Suppressor macrophage (primary cell): Measurements from ENCODE around the gene AFF3.

Experiments used
- DNase-seq, 4 experiments: peaks; one replicate each; pipeline ENCODE4 v3.0.0-alpha.2; 2020 to 2022

The AFF3 gene

DNA sequence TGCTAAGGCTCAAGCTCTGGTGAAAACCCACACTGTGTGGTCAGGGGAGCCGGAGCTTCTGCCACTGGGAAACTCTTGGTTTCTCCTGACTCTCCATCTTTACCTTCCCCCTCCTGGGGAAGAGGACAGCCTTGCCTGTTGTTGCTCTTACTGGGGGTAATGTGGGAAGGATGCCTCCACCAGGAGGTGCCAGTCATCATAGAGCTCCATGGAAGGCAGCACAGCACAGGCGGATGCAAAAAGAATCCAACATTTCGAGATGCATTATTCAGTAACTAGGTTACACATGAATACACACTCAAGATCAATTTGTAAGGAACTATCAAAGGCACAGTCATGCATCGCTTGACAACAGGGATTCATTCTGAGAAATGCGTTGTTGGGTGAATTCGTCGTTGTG, 322.6 kb downstream of the AFF3 start:
- DNase-seq = no peak

DNA sequence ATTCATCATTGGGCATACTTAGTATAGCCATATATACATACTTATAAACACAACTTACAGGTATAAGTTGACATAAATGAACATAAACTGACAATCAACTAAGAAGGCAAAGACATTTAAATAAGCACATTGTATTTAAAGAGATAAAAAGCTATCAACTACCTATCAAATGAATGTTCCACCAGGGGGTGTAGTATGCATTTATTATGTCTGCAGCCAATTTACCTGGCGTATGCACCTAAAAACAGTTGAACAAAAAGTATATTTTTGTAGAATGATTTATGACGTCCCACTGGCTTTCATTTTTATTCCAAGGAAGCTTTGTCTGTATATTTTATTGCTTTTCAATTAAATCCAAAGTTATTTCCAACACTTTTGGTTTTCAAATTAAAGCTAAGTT, 323.5 kb downstream of the AFF3 start:
- DNase-seq = no peak

DNA sequence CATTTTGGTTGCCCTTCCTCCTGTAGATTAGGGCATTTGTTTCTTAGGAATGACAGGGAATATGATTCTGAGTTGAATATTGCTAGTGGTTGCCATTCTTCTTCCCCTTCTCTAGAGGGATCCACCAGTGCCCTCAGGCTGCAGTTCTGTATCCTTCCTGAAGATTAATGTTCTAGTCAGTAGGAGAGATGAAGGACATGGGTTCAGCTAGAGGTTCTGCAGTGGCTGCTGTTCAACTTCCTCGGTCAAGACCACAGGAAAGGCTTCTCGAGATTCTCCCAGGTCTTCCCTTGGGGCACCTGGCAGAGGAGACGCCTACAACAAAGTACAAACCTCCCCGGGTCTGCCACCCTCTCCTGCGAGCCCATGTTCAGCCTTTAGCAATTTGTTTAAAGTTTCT, 325.5 kb downstream of the AFF3 start:
- peak in 1 of 4 experiments; percentile 32 for DNase-seq

DNA sequence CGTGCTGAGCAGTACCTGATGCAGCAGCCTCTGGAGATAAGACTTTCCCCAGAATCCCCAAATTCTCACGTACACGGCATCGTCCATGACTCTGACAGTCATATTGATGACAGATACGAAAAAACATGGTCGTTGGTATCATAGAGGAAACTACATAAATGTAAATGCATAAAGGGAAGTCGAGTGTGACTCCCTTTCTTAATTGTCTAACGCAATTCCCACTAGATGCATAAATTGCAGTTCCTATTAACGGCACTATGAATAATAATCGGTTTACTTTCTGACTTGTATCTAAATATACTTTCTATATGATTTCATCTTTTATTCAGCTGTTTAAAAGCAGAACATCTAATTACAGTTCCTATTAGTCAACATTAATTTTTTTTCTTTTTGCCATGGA, 330.0 kb downstream of the AFF3 start:
- peak; percentile 18 to 72 (median 46) for DNase-seq

DNA sequence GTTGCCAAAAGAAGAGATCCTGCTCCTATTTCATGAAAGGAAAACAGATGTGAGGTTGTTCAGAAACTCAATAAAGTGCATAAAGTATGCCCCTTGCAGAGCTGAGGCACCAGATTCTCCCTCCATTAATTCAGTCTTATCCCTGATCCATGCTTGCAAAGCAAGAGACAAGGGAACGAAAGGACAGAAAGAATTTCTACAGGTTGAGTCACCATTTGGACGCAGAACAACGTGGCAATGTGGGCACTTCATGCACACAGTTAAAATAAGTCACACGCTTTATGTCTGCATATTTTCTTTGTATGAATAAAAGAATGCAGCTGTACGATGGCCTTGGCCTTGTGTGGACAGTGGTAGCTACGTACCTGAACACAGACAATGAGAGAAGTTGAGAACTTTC, 330.8 kb downstream of the AFF3 start:
- no peak for DNase-seq

DNA sequence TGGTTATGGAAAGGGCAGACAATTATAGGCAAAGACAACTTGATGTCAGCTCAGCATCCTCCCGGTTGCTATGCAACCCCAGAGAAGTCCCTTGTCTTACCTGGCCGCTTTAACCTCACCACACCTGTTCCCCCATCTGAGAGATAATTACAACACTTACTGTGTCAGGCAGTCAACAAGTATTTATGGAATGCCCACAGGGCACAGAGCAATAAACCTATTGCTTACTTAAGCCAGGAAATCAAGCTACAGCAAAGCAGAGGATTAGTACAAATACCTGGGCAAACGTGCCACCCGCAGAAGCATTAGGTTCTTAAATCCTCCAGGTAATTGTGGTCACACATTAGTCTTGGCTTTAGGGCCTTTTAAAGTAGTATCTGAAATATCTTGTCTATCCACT, 332.2 kb downstream of the AFF3 start:
- DNase-seq = no peak

DNA sequence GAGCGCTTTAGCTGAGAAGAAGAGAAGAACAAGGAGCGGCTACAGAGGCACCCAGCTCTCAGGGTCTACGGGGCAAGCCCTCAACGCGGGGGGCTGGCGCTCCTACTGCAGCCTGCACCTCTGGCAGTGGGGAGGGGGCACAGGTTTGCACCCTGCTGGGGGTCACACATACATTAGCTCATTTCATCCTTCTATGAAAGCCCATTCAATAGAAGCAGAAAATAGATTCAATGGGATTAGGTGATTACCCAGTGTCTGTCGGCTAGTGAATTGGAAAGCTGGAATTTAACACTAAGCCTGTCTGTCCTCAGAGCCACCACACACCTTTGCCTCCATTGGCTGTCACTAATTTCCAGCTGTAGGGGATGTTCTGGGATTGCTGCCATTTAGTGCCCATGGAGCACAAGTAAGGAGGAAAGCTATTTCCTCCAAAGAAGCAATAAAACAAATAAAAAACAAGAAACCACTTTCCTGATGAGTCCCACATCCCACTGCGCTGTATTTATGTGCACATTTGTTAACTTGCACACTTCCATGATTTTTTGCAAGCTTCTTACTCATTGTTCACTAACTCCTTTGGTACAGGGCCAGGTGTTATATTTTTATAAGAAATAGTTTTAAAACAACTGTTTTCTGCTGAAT, 333.0 kb downstream of the AFF3 start:
- no peak for DNase-seq

DNA sequence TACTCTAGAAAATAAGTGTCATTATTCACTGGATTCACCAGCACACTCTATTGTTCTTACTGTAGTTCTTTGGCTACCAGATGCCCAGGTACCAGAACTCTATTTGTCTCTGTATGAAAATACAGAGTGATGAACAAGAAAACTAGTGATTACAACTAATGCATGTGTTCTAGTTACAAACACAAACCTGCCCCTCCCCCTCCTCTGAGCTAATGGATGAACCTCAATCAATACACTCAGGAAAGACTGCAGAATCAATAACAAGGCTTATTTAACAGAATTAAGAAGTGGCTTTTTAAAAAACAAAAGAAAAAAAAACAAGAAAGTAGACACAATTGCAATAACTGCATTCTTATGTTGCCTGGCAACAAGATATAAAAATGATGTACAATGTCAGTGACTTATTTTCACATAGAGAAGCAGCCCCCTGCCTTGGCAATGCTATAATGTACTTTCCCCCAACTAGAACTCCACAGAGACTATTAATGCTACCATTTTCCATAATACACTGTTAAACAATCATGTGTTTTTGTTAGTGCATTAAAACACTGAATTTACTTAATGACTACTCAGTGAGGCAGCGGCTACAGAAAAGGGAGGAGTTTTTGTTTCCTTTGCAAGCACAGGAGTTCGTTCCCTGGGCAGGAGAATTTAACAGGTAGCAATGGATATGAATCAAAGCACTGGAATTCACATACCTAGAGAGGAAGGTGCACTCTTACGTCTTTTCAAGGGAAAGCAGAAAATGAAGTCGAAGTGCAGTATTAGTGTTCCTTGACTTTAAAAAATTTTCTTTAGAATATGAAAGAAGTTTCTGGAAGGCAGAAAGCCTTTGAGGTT, 333.8 kb downstream of the AFF3 start:
- no peak for DNase-seq

DNA sequence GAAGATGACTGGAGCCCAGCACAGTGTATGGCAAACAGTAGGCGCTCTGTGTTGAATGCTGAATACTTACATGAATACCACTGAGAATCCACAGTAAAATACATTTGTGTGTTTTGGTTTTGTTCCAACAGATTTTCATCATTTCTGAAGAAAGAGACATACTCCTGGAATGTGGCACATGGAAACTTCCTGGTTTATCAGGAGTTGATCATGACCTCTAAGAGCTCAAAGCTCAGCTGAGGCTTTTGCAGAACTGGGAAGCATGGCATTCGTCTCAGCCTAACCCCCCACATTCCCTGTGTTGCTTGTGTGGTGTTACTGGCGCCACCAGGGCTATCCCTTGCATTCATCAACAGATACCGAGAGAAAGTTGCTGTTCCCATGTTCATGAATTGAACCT, 335.6 kb downstream of the AFF3 start:
- DNase-seq = no peak

DNA sequence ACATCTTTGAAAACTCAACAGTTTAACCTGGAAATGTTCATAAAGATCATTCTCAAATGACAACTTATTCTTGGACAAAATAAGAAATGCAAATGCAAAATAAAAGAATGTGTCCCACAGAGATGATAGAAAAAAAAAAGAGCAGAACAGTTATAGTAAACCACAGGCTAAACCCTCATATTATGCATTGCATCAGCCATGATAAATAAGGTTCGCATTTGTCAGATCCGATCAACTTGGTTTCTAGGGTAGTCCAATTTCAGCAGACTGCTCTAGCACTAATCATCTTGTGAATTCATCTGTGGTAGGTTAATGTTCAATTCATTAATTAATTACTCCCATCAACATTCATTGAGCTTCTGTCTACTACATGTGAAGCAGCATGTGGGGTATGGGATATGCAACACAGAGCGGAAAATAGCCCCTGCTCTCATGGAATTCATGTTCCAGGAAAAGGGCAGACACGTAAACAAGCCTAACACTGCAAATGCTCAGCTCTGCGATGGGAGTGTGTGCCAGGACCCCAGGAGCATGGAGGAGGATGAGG, 336.4 kb downstream of the AFF3 start:
- no peak for DNase-seq

DNA sequence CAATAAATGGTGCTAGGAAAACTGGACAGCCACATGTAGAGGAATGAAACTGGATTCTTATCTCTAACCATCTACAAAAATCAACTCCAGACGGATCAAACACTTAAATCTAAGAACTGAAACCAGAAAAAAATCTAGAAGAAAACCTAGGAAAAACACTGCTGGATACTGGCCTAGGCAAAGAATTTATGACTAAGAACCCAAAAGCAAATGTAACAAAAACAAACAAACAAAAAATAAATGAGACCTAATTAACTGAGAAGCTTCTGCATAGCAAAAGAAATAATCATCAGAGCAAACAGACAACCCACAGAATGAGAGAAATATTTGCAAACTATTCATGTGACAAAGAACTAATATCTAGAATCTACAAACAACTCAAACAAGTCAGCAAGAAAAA, 338.5 kb downstream of the AFF3 start:
- DNase-seq = no peak

DNA sequence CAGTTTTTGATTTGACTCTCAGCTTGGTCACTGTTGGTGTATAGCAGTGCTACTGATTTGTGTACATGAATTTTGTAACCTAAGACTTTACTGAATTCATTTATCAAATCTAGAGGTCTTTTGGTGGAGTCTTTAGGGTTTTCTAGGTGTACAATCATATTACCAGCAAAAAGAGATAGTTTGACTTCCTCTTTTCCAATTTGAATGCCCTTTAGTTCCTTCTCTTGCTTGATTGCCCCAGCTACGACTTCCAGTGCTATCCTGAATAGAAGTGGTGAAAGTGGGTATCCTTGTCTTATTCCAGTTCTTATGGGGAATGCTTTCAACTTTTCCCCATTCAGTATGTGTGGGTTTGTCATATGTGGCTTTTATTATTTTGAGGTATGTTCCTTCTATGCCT, 339.7 kb downstream of the AFF3 start:
- peak in 2 of 4 experiments; percentile 39 to 63 for DNase-seq

DNA sequence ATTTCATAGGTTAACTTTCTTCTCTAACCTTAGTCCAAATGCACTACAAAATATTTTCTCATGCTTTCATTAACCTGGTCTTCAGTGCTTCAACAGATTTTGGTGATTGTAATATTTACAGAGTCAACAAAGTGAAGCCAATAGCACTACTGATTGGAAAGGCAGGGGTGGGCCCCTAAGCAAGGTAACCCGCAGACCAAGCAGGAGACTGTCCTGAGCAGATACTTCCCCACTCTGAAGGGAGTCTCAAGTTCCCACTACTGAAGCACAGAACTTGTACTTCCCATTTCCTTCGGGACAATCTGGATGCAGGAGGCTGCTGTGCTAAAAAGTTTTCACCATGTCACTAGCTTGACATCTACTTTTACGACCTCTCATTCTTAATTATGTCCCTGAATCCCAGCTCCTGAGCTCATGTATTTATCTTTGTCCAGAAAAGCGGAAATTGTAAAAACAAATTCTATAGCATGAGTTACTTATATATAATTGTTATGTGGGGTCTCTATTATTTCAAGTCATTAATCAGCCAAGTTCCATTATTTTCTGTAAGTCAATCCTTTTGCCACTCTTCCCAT, 341.0 kb downstream of the AFF3 start:
- peak; percentile 25 to 59 (median 38) for DNase-seq

DNA sequence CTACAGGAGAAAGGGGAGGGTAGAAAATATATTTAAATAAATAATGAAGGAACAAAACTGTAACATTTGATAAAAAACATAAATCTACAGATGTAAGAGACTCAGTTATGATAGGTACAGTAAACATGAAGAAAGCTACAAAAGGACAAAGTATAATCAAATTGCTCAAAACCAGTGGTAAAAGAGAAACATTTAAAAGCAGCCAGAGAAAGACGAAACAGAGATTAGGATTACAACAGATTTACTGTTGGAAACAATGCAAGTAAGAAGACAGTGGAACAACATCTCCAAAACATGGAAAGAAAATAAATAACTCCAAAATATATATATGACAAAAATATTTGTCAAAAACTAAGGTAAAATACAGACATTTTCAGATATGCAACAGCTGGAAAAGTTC, 344.9 kb downstream of the AFF3 start:
- DNase-seq = no peak

DNA sequence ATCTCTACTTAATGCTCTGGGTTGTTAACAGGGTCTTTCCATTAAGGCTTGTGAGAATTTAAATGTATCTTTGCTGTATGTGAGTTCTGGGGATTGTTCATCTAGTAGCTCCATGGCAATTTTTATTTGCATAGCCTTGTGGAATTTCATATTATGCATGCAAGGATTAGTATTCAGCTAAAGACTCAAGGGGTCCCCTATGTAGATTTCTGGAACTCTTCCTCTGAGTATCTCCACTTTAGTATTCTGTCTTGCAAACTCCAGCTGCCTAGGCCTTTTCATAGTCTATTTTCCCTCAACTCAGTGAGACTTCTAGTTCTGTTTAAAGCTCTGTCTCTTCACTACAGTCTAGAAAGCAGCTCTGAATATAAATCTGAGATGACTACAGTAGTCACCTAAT, 348.0 kb downstream of the AFF3 start:
- DNase-seq = no peak

DNA sequence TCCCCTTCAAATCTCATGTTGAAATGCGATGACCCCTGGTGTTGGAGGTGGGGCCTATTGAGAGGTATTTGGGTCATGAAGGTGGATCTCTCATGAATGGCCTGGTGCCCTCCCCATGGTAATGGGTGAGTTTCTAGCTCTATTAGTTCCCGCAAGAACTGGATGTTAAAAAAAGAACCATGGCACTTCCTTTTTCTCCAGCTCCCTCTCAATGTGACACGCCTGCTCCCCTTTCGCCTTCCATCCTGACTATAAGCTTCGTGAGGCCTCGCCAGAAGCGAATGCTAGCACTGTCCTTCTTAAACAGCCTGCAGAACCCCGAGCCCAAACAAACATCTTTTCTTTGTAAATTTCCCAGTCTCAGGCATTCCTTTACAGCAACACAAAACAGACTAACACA, 349.4 kb downstream of the AFF3 start:
- peak in 1 of 4 experiments; percentile 39 for DNase-seq

DNA sequence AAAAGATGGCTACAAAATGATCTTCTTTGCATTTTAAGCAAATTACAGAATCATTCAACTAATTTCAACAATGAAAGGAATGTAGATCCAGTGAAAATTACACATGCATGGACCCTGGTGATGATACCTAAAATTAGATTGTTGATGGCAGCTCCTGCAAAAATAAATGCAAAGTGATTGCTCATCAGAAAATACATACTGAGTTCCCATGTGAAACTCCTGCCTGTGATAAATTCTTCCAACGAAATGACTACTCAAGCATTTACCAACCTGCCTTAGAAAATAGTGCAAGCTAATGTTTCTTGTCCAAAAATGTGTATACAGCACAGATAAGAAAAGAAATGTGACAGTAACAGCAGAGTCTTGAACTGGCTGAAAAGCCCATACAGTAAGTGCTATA, 352.5 kb downstream of the AFF3 start:
- DNase-seq = peak in 2 of 4 experiments; percentile 36 to 66

DNA sequence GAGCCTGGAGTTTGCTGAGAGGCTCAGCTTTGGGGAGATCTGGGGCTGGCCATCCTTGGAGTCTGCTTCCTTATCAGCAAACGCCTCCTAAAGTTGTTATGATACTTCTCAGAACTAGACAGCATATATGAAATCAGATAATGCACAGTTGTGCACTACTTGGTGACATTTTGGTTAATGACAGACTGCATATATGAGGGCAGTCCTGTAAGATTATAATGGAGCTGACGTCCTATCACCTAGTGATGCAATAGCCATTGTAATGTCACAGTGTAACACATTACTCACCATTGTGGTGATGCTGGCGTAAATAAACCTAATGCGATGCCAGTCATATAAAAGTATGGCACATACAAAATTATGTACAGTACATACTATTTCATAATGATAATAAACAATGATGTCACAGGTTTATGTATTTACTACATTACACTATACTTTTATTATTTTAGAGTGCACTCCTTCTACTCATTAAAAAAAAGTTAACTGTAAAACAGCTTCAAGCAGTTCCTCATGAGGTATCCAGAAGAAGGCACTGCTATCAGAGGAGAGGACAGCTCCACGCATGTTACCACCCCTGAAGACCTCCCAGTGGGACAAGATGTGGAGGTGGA, 354.5 kb downstream of the AFF3 start:
- peak in 3 of 4 experiments; percentile 39 to 74 (median 58) for DNase-seq

DNA sequence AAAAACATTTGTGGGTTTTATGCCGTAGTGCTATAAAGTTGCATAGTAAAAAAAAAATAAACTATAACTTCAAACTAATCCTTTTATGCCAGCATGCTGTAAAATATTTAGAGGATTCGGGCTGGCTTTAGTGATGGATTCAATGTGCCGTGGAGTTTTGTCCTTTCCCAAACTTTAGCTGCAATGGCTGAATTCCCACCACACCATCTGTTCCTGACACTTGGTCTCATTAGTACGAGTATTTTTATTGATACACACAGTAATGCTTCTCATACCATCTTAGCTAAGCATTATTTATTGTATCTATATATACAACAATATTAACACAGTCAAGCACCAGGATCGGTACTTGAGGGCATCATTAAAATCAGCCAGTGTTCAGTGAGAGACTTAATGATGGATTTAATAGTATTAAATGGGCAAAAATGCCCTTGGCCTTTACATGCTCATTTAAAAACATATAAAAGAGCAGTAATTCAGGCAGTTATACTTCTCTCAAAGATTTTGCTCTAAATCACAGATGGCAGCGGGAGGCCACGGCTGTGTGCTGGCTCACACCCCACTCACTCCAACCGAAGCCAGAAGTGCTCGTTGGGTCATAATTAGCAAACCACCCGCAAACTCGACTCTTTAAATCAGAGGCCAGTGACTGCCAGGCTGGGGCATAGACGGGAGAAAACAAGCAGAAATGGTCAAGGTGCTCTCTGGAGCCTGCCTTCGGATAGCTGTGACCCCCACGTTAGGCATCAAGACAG, 355.6 kb downstream of the AFF3 start:
- DNase-seq = no peak

DNA sequence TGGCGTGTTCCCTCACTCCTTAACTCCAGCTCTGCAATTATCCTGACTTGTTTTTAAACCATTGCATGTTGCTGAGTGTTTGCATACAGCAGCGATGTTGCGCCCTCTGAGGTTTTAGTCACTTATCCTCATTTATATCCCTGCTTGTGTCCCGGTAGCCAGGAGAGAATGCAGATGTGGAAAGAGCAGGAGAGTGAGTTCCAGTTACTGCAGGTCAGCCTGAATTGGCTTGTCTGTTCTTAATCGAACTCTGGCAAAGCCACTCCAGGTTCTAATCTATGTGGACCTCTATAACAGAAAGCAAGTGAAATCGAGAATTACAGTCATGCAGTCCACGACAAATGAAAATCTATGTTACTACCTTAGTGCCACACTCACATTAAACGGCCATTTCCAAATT, 357.4 kb downstream of the AFF3 start:
- peak in 3 of 4 experiments; percentile 30 to 43 (median 31) for DNase-seq

DNA sequence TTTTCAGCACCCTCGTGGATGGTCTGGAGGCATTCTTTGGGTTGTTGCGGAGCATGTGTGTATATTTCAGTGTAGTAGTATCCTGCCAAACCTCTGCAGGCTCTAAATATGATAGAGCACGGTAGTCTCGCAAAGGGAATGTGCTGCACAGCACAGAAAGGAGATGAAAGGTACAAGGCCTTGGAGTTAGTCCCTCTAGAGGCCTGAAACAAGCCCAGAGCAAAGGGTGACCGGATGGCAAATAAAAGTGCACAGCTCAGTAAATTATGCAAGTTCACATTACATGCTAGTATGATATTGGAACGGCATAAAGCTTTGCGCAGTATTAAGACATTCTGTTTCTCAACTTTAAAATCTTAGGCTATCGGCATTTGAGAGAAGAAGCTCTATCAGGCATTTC, 358.1 kb downstream of the AFF3 start:
- no peak for DNase-seq

DNA sequence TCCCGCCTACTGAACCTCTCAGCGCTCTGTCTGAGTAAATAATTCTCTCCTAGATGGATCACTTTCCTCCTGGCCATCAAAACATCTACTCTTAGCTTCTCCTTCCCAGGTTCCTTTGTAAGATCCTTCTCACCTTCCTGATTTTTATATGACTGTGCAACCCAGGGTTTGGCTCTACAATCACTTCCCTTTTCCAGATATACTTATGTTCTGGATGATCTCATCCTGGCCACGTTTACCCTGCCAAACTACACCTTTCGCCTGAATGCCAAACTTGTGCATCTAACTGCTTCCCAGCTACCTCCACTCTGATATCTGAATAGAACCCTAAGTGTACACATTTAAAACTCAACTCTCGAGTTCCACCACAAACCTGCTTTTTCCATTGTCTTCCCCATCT, 362.1 kb downstream of the AFF3 start:
- peak in 3 of 4 experiments; percentile 29 to 58 (median 57) for DNase-seq
